ENCODE measurements around the gene CWF19L2. TPM values are rescaled to one million over a fixed set of nuclear protein-coding genes. Genes with fewer than 3 reads are reported as not detected.
"Not testable (repeated sequence)": the region's sequence is repeated elsewhere in the genome, so short reads cannot be mapped to it uniquely, and the experiment has no call there.

The CWF19L2 gene
- total RNA-seq, result 16.5 and 17.3 TPM in 2 replicates

DNA sequence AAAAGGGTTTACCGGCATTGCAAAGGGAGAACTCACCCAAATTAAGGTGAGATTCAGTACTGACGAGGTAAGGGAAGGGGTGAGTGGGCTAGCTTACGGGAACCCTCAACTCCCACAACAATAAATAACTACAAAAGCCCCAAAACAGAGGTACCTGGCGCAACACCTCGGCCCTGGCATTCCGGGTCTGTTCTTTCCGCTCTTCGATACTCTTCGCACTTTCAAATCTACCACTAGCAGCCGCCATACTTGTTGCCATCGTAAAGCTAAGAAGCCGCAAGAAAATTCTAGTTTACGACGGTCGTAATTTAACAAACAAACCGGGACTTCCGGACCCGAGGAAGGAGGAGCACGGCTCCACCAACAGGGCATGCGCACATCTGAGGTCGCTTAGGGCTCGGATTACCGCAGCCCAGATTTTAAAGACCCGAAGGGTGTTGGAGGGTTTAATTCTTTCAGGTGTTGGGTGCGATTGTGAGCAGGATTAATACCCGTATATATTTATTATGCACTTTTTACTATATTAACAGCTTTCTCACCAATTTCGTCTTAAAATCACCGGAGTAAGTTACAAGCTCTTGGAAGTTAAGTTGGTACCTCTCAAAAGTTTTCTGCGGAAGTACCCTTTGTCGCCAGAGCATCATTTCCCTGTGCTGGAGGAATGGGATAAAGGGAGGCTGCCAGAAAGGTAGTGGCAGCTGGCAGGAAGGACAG, at the start of gene CWF19L2:
Gene CWF19L2, minus strand, starts transcription at position 268 of the 714 bp plus-strand sequence. Its CDS starts 9 bp downstream, at position 259.
- intact Hi-C loops (cut with micrococcal nuclease), result loop anchor here (1.0 to 10.0 kb wide), 6 partner anchors 108 to 1380 kb away; partner anchors contain the start of genes AASDHPPT, ALKBH8, ATM and C11orf65

DNA sequence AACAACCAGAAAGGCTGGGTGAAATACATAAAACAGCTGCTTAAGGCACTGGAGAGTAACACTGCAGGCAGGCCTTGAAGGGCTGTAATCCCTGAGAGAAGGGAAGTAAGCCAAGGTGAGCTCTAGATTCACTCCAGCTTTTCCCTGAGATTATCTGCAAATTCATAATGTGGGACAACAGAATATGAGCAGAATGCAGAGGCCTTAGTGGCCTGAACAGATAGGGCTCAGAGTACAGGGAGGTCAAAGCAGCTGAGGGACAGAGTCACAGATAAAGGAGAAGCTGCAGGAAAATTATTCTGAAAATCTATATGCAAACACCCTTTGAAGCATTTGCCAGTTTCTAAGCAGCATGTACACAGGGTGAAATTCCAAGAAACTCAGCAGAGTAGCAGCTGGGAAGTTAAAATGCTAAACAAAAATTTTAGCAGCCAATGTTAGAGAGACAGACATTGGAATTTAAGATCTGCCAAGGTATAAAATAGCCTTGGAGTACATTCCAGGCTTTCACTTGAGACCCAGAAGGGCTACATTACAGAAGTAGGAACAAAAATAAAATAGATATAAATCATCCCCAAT, 48.1 kb upstream of the CWF19L2 start:
- intact Hi-C loops (cut with micrococcal nuclease), result no loop called here

DNA sequence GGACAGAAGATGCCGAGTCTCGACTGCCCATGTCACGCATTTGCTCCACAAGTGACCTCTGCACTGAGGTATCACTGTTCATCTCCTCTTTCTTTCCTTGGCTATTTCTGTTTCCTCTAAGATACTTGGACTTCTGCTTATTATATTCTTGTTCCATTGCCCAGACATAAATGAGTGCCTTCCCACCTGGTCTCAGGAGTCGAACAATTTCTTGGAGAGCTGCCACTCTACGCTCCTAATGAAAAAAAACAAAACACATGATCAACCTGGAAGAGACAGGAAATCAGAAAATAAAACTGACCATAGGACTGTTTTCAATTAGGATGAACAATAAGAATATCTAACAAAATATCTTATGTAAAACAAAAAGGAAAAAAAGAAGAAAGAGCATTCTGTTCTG, 47.4 kb upstream of the CWF19L2 start:
- intact Hi-C loops (cut with micrococcal nuclease), result no loop called here

DNA sequence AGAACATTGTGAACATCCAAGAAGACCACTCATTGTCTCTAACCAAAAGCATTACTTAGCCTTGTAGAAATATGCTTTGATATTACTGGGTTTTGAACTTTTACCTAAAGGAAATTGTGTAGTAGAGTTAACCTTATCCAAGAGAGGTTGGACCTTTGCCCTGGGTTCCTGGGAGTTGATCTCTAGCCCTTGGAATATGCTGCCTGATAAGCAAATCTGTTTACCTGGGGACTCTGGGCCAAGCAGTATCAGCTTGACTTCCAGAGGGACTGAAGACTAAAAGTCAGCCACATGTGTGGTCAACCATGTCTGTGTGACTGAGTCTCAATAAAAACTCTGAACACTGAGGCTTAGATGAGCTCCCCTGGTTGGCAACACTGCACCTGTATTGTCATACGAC, 44.1 kb upstream of the CWF19L2 start:
- intact Hi-C loops (cut with micrococcal nuclease), result no loop called here

- intact Hi-C loops (cut with micrococcal nuclease), result not testable (repeated sequence)
These were observed 39.7 kb upstream of the CWF19L2 start for GRCh38 chr11:107497371-107497770.

DNA sequence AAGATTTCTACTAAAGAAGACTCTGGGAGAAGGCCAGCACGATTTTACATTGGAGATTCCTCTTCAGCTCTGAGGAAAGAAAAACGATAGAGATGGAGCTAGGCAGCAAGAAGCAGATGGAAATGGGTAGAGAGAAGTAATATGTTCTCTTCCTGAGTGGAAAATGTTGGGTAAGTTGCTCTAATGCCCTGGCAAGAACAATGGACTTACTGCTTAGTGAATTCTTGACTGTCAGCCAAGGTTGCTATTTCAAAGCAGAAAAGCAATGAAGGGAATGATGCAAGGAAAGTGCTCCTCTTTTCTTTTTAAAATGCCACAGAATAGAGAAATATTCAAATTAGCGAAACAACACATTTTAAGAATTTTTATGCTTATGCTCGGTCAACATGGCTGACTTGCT, 38.4 kb upstream of the CWF19L2 start:
- intact Hi-C loops (cut with micrococcal nuclease), result no loop called here

- intact Hi-C loops (cut with micrococcal nuclease), result no loop called here
These were observed 36.4 kb upstream of the CWF19L2 start for GRCh38 chr11:107494055-107494454.

DNA sequence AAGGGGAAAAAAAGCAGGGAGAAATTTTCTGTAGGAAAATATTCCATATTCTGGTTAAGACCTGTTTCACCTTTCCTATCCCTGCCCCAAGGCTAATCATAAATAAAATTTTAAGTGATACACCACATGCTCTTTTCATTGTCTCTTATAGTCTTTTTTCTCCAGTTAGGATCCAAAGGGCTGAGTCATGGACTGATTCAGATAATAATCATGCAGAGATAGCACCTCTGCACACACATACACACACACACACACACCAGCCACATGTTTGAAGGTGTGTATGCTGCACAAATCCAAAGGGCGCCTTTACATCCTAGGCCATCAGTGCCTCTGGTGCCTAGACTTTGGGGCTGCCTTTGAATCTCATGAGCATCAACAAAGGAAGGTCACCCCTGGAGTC, 35.5 kb upstream of the CWF19L2 start:
- intact Hi-C loops (cut with micrococcal nuclease), result no loop called here

- intact Hi-C loops (cut with micrococcal nuclease), result no loop called here
These were observed 33.2 kb upstream of the CWF19L2 start for GRCh38 chr11:107490836-107491235.

DNA sequence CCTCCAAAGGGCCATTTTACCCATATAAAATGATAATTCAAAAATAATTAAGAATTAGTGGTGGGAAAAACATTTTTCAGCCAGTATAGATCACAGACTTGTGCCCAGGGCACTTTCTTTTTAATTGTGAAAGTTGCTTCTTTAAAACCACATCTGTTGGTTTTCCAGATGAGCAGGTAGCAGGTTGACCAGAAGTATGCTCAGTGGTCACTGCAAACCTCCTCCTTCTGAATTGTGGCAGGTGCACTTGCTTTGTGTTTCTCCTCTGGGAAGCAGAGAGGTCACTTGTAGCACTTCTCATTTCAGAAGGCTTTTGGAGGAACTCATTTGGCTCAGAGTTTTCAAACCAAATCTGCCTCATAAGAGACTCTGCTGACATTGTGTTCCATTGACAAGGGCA, 24.6 kb upstream of the CWF19L2 start:
- intact Hi-C loops (cut with micrococcal nuclease), result no loop called here

GRCh38 chr11:107478922-107479321, 21.3 kb upstream of the CWF19L2 start:
- intact Hi-C loops (cut with micrococcal nuclease), result no loop called here

DNA sequence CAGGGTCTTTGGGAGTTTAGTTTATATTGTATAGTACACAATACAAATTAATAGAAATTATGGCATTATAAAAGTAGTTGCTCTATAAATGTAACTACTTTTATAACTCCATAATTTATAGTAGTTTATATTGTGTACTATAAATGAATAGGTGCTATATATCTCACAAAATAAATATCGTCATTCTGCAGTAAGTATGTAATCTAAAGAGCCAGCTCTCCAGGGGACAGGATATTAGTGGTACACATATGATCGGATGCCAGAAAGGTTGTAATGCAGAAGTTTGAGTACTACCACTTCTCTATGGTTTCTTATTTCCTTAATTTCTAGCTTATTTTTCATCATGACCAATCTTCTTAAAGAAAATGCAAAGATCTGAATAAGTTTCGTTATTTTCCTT, 20.2 kb upstream of the CWF19L2 start:
- intact Hi-C loops (cut with micrococcal nuclease), result no loop called here

DNA sequence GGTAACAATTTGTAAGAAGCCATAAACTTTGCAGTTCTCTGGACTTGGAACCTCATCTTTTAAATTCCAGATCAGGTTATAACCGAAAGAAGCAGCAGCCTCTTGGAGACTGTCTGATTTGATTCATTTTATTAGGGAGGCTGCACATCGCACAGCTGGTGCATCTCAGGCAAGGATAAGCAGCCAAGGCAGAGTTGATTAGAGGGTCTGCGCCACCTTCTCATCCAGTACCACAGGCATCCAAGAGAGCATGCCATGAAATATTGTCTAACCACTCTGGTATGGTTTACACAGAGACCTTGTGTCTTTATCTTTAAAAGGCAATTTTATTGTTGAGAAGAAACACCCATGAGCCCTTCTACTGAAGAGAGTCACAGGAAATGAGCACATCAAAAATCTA, 16.2 kb upstream of the CWF19L2 start:
- intact Hi-C loops (cut with micrococcal nuclease), result no loop called here

- intact Hi-C loops (cut with micrococcal nuclease), result no loop called here
These were observed 15.3 kb upstream of the CWF19L2 start for GRCh38 chr11:107472966-107473365.

- intact Hi-C loops (cut with micrococcal nuclease), result no loop called here
These were observed 11.0 kb upstream of the CWF19L2 start for GRCh38 chr11:107468596-107468995.

- intact Hi-C loops (cut with micrococcal nuclease), result no loop called here
These were observed 10.1 kb upstream of the CWF19L2 start for GRCh38 chr11:107467696-107468095.

DNA sequence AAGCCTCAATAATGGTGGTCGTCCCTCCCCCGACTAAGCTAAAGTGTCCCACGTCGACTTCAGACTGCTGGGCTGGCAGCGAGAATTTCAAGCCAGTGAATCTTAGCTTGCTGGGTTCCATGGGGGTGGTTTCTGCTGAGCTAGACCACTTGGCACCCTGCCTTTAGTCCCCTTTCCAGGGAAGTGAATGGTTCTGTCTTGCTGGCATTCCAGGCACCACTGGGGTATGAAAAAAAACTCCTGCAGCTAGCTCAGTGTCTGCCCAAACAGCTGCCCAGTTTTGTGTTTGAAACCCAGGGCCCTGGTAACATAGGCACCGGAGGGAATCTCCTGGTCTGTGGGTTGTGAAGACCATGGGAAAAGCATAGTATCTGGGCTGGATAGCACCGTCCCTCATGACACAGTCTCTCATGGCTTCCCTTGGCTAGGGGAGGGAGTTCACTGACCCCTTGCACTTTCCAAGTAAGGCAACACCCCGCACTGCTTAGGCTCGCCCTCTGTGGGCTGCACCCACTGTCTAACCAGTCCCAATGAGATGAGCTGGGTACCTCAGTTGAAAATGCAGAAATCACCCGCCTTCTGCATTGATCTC, 8.7 kb upstream of the CWF19L2 start:
- intact Hi-C loops (cut with micrococcal nuclease), result not testable (repeated sequence)

GRCh38 chr11:107457205-107457557, 444 bp downstream of the CWF19L2 start:
- intact Hi-C loops (cut with micrococcal nuclease), result loop anchor here (1.0 to 10.0 kb wide), 6 partner anchors 108 to 1380 kb away; partner anchors contain the start of genes AASDHPPT, ALKBH8, ATM and C11orf65

DNA sequence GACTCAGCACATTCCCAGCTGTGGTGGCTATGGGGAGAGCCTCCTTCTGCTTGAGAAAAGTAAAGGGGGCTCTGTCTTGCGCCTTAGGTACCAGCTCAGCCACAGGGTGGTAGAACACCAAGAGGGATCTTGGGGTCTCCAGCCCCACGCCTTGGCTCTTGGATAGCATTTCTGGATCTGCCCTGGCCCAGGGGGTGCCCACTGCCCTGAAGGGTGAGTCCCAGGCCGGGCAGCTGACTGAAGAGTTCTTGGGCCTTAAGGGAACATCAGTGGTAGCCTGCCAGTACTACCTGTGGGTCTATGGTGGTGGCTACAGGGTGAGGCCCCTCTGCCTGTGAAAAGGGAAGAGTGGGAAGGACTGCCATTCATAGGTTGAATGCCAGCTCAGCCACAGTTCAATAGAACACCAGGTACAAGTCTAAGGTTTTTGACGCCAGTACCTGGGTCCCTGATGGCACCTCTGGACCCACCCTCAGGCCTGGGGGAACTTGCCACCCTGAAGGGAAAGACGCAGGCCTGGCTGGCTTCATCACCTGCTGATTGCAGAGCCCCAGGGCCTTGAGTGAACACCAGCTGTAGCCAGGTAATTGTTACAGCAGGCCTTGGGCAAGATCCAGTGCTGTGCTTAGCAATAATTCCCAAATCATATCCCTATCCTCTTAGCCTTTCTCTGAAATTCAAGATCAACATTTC, 3.9 kb downstream of the CWF19L2 start:
- intact Hi-C loops (cut with micrococcal nuclease), result loop anchor here (10.0 kb wide), 1 partner anchor 771 kb away; the partner anchor contains the start of genes ATM and NPAT

DNA sequence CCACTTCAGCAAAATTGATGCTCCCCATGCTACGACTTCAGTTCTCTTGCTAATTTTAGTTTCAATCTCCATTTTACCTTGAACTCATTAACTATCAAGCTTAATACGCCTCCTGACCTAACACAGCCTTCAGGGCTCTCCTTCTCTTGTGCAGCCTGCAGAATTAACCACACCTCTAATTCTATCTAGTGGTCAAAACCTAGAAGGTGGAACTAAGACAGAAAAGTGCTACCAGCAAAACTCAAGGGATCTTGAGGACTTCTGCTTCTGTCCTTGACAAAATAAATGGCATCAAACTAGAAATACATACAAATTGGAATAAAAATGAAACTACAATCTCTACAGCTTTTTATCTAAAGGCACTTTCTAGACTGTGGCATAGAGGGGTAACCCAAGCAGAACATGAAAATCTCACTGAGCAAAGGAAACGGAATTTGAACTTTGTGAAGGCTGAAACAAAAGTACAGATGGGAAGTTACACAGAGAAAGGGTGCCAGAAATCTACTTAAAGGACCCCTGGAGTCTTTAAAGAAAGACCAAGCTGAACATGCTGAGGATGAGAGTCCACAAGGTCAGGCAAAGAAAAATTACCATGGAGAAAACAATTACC, 10.7 kb downstream of the CWF19L2 start:
- intact Hi-C loops (cut with micrococcal nuclease), result no loop called here

DNA sequence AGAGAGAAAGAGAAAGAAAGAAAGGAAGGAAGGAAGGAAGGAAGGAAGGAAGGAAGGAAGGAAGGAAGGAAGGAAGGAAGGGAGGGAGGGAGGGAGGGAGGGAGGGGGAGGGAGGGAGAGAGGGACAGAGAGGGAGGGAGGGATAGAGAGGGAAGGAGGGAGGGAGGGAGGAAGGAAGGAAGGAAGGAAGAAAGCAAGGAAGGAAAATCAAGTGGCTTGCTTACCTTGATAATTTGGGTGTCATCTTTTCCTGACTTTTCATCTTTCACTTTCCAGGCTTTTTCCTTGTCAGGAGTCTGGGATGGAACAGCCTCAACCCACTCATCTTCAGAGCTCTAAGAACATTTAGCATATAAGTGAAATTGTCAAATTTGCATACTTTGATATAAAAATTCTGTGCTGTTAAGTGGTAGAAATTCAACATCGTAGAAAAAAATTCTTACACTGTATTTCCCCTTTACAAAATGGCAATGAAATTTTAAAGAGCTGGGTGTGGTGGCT, 14.9 kb downstream of the CWF19L2 start:
- intact Hi-C loops (cut with micrococcal nuclease), result no loop called here

Measured in T-helper 2 cell treated with Interferon-gamma antibody and Interleukin-4, amounts not matched to agents 100 ng/mL and 5 ng/mL, for 36 hours (primary cell).